ENCODE measurements around the gene AGRN.

Gene AGRN

DNA sequence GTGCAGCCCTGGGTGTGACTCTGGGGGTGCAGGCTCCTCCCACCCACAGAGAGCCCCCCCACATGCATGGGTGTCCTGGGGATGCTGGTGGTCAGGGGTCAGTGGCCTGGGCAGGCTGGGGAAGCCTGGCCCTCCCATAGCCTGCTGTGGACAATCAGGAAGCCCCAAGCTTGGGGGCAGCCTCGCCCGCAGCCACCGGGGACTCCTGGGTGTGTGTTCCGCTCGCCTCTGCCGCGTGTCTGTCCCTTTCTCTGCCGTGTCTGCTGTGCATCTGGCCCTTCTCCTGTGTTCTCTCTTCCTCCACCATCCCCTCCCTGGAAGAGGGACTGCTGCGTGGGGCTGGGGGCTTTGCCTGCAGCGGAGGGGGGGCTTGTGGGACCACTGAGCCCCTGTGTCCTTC, 22.9 kb downstream of the AGRN start:
- DNase-seq (ENCODE audit: low read depth): no peak
- TF ChIP-seq, protein P1, sequence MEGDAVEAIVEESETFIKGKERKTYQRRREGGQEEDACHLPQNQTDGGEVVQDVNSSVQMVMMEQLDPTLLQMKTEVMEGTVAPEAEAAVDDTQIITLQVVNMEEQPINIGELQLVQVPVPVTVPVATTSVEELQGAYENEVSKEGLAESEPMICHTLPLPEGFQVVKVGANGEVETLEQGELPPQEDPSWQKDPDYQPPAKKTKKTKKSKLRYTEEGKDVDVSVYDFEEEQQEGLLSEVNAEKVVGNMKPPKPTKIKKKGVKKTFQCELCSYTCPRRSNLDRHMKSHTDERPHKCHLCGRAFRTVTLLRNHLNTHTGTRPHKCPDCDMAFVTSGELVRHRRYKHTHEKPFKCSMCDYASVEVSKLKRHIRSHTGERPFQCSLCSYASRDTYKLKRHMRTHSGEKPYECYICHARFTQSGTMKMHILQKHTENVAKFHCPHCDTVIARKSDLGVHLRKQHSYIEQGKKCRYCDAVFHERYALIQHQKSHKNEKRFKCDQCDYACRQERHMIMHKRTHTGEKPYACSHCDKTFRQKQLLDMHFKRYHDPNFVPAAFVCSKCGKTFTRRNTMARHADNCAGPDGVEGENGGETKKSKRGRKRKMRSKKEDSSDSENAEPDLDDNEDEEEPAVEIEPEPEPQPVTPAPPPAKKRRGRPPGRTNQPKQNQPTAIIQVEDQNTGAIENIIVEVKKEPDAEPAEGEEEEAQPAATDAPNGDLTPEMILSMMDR (IDR thresholded peaks at IDR 0.05; ENCODE audit: insufficient read depth, low read depth, low read length, missing control alignments): no peak
- no peak overlapping the region for H3K4me3 ChIP-seq (ENCODE audit: low read length)

GRCh38 chr1:1043411-1043810, 23.5 kb downstream of the AGRN start:
- no peak for DNase-seq (ENCODE audit: low read depth)
- TF ChIP-seq, protein P1 (IDR thresholded peaks at IDR 0.05; ENCODE audit: insufficient read depth, low read depth, low read length, missing control alignments): no peak
- H3K4me3 ChIP-seq (ENCODE audit: low read length): no peak overlapping the region

DNA sequence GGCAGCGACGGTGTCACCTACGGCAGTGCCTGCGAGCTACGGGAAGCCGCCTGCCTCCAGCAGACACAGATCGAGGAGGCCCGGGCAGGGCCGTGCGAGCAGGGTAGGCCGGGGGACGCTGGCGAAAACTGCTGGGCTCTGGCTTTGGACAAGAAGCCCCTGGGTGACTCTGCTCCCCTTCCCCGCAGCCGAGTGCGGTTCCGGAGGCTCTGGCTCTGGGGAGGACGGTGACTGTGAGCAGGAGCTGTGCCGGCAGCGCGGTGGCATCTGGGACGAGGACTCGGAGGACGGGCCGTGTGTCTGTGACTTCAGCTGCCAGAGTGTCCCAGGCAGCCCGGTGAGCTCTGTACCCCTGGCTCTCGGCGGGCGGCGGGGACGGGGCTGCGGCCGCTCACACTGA, 24.0 kb downstream of the AGRN start:
- DNase-seq (ENCODE audit: low read depth): no peak
- TF ChIP-seq, protein P1 (IDR thresholded peaks at IDR 0.05; ENCODE audit: insufficient read depth, low read depth, low read length, missing control alignments): no peak
- no peak overlapping the region for H3K4me3 ChIP-seq (ENCODE audit: low read length)

DNA sequence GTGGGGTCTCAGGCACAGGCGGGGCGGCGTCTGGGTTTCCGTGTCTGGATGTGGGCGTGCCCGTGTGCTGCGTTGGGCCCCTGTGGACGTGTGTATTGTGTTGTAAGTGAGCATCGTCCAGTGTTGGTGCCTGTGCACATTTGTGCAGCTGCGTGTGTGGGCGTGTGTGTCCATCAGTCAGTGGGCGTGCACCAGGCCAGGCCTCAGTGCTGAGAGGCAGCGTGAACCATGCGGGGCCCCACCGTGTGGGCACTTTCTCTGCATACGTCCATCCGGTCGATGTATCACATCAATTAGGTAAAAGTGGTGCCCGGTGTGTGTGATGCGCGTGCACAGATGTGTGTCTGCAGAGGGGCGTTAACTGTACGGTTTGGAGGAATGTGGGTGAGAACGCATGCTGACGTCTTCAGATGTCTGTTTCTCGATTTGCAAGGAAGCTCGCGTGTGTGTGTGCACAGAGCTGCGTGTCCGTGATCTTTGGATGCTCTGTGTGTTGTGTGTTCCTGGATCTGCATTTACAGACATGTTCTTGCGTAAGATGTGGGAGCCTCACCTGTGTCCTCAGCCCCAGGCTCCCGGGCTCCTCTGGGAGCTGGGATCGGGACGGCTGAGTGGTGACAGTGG, 24.6 kb downstream of the AGRN start:
- TF ChIP-seq, protein P1 (IDR thresholded peaks at IDR 0.05; ENCODE audit: insufficient read depth, low read depth, low read length, missing control alignments): no peak
- H3K4me3 ChIP-seq (ENCODE audit: low read length): no peak overlapping the region
- DNase-seq (ENCODE audit: low read depth): no peak

DNA sequence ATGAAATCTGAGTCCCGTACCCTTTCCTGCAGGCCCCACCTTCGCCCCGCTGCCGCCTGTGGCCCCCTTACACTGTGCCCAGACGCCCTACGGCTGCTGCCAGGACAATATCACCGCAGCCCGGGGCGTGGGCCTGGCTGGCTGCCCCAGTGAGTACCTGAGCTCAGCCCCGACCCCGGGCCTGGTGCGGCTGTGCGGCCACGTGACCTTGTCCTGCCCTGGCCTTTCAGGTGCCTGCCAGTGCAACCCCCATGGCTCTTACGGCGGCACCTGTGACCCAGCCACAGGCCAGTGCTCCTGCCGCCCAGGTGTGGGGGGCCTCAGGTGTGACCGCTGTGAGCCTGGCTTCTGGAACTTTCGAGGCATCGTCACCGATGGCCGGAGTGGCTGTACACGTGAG, 25.2 kb downstream of the AGRN start:
- DNase-seq (ENCODE audit: low read depth): no peak
- no peak overlapping the region for H3K4me3 ChIP-seq (ENCODE audit: low read length)
- TF ChIP-seq, protein P1 (IDR thresholded peaks at IDR 0.05; ENCODE audit: insufficient read depth, low read depth, low read length, missing control alignments): no peak

- TF ChIP-seq, protein P1 (IDR thresholded peaks at IDR 0.05; ENCODE audit: insufficient read depth, low read depth, low read length, missing control alignments): no peak
- DNase-seq (ENCODE audit: low read depth): no peak
Measured at GRCh38 chr1:1046243-1046642, 26.3 kb downstream of the AGRN start.

GRCh38 chr1:1046767-1047166, 26.8 kb downstream of the AGRN start:
- TF ChIP-seq, protein P1 (IDR thresholded peaks at IDR 0.05; ENCODE audit: insufficient read depth, low read depth, low read length, missing control alignments): no peak
- H3K4me3 ChIP-seq (ENCODE audit: low read length): no peak overlapping the region
- no peak for DNase-seq (ENCODE audit: low read depth)

More at GRCh38 chr1:1046243-1046642, 26.3 kb downstream of the AGRN start:
- no peak overlapping the region for H3K4me3 ChIP-seq (ENCODE audit: low read length)
